MCF 10A (cell line): ENCODE measurements around the gene PLAU. TPM values are rescaled to one million over a fixed set of nuclear protein-coding genes. Genes with fewer than 3 reads are reported as not detected.

ENCODE experiments used
- BruUV-seq: library from RNA; stranded (reverse); fragments of 400-500 nt; replicated peaks from 2 replicates; lab custom pipeline; 2021; lab: Mats Ljungman, UMichigan
- CTCF ChIA-PET: fragments of 300-600 bp; sonication (Branson Sonifier 250); formaldehyde crosslinking; extraction: SDS; loops from one replicate; lab custom pipeline; 2021; ENCODE audit warnings: antibody characterized with exemption, inconsistent platforms; lab: Yijun Ruan, JAX
- POLR2A ChIA-PET: fragments of 300-600, 350-650 bp; sonication (Branson Sonifier 250); formaldehyde crosslinking; extraction: SDS; loops from one replicate; lab custom pipeline; 2020; ENCODE audit warnings: antibody characterized with exemption, inconsistent platforms; lab: Yijun Ruan, JAX
- DNase-seq: peaks from one replicate; pipeline ENCODE4 v3.0.0-alpha.2; 2018; ENCODE audit not compliant: unreplicated experiment
- H3K27ac Mint-ChIP-seq: one replicate; pipeline ENCODE4 v1.8.0; 2022; ENCODE audit warnings: mild to moderate bottlenecking, low read depth, mixed read lengths; ENCODE audit not compliant: unreplicated experiment
- H3K27me3 Mint-ChIP-seq: one replicate; pipeline ENCODE4 v1.8.0; 2022; ENCODE audit warnings: mixed read lengths; ENCODE audit not compliant: insufficient read depth, unreplicated experiment
- H3K36me3 Mint-ChIP-seq: one replicate; pipeline ENCODE4 v1.8.0; 2022; ENCODE audit warnings: mild to moderate bottlenecking, moderate library complexity, mixed read lengths; ENCODE audit not compliant: insufficient read depth, unreplicated experiment
- H3K4me1 Mint-ChIP-seq: one replicate; pipeline ENCODE4 v1.8.0; 2022; ENCODE audit warnings: mixed read lengths; ENCODE audit not compliant: insufficient read depth, unreplicated experiment
- H3K4me3 Mint-ChIP-seq: one replicate; pipeline ENCODE4 v1.8.0; 2022; ENCODE audit warnings: mild to moderate bottlenecking, moderate library complexity, mixed read lengths; ENCODE audit not compliant: unreplicated experiment
- H3K9me3 Mint-ChIP-seq: one replicate; pipeline ENCODE4 v1.8.0; 2022; ENCODE audit warnings: mixed read lengths; ENCODE audit not compliant: unreplicated experiment
- intact Hi-C: fragments of 100-400 bp; cut with micrococcal nuclease; formaldehyde crosslinking; loops from 2 replicates; pipeline ENCODE4 v1.14.1; 2022
- total RNA-seq: library from RNA; stranded (reverse); gene quantifications from 2 replicates; pipeline ENCODE4 v1.2.3, GENCODE V29; 2022
- TF ChIP-seq, protein P1 (sequence below): fragments of 200-600 bp; IDR thresholded peaks from one replicate; pipeline ENCODE4 v1.8.0; 2022; ENCODE audit warnings: antibody characterized with exemption, mild to moderate bottlenecking; ENCODE audit not compliant: unreplicated experiment

The PLAU gene
- total RNA-seq, 1 experiment from 2014 or later: 30.6 TPM

- Mint-ChIP-seq H3K4me1 (peaks cover 17% of the 10 kb centered on the region), H3K9me3 (no peaks in the 10 kb centered on the region), H3K27ac (peak overlapping the region; percentile 99), H3K4me3 (peak overlapping the region; percentile 69), H3K36me3 (no peaks in the 10 kb centered on the region), H3K27me3 (no peaks in the 10 kb centered on the region)
- DNase-seq: peak; percentile 98
- ChIA-PET POLR2A (interaction anchor here (0.8 to 3.2 kb wide), 16 partner anchors 10 to 178 kb away, joined by 3 to 16 read pairs (median 6); partner anchors contain the start of gene VCL), CTCF (interaction anchor here (0.6 to 1.3 kb wide), 7 partner anchors 26 to 1218 kb away, joined by 3 to 5 read pairs (median 3); no protein-coding TSS in a partner anchor)
- TF ChIP-seq, protein P1, sequence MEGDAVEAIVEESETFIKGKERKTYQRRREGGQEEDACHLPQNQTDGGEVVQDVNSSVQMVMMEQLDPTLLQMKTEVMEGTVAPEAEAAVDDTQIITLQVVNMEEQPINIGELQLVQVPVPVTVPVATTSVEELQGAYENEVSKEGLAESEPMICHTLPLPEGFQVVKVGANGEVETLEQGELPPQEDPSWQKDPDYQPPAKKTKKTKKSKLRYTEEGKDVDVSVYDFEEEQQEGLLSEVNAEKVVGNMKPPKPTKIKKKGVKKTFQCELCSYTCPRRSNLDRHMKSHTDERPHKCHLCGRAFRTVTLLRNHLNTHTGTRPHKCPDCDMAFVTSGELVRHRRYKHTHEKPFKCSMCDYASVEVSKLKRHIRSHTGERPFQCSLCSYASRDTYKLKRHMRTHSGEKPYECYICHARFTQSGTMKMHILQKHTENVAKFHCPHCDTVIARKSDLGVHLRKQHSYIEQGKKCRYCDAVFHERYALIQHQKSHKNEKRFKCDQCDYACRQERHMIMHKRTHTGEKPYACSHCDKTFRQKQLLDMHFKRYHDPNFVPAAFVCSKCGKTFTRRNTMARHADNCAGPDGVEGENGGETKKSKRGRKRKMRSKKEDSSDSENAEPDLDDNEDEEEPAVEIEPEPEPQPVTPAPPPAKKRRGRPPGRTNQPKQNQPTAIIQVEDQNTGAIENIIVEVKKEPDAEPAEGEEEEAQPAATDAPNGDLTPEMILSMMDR: no peak
- intact Hi-C loops: no loop called here
- BruUV-seq: no TSS peak
Observed at GRCh38 chr10:73965890-73966768, 55.2 kb downstream of the PLAU start.

- ChIA-PET CTCF (interaction anchor here (0.5 to 1.3 kb wide), 7 partner anchors 10 to 1217 kb away, joined by 3 to 5 read pairs (median 3); no protein-coding TSS in a partner anchor), POLR2A (interaction anchor here (0.6 to 3.2 kb wide), 4 partner anchors 14 to 156 kb away, joined by 3 to 16 read pairs (median 9); no protein-coding TSS in a partner anchor)
- Mint-ChIP-seq H3K27ac (peak overlapping the region; percentile 99), H3K9me3 (no peaks in the 10 kb centered on the region), H3K36me3 (no peaks in the 10 kb centered on the region), H3K27me3 (no peaks in the 10 kb centered on the region), H3K4me1 (peaks cover 17% of the 10 kb centered on the region), H3K4me3 (no peak overlapping the region)
- BruUV-seq: no TSS peak
- TF ChIP-seq, protein P1: no peak
- DNase-seq: no peak
- intact Hi-C loops: no loop called here
Observed at GRCh38 chr10:73967022-73967429, 56.1 kb downstream of the PLAU start.

Other genes starting within 250 kb of the PLAU start
- 16.0 and 17.3 TPM in 2 replicates for gene AGAP5, start 213.0 kb upstream of the PLAU start, total RNA-seq
- 78.0 and 97.9 TPM in 2 replicates for gene SEC24C, start 166.8 kb upstream of the PLAU start, total RNA-seq
- 13.1 and 19.5 TPM in 2 replicates for gene CHCHD1, start 129.1 kb upstream of the PLAU start, total RNA-seq
- gene ZSWIM8, start 125.5 kb upstream of the PLAU start, total RNA-seq: 84.2 and 112 TPM in 2 replicates
- gene NDST2, start 99.5 kb upstream of the PLAU start, total RNA-seq: 22.9 and 25.2 TPM in 2 replicates
- gene CAMK2G, start 36.6 kb upstream of the PLAU start, total RNA-seq: 10.9 and 13.7 TPM in 2 replicates
- gene VCL, start 87.0 kb downstream of the PLAU start, total RNA-seq: 90.2 and 90.9 TPM in 2 replicates
- gene AP3M1, start 239.7 kb downstream of the PLAU start, total RNA-seq: 31.2 and 35.0 TPM in 2 replicates
- gene ADK, start 240.1 kb downstream of the PLAU start, total RNA-seq: 96.6 and 98.6 TPM in 2 replicates